ENCODE measurements around the gene UBE2E1.

Gene UBE2E1

DNA sequence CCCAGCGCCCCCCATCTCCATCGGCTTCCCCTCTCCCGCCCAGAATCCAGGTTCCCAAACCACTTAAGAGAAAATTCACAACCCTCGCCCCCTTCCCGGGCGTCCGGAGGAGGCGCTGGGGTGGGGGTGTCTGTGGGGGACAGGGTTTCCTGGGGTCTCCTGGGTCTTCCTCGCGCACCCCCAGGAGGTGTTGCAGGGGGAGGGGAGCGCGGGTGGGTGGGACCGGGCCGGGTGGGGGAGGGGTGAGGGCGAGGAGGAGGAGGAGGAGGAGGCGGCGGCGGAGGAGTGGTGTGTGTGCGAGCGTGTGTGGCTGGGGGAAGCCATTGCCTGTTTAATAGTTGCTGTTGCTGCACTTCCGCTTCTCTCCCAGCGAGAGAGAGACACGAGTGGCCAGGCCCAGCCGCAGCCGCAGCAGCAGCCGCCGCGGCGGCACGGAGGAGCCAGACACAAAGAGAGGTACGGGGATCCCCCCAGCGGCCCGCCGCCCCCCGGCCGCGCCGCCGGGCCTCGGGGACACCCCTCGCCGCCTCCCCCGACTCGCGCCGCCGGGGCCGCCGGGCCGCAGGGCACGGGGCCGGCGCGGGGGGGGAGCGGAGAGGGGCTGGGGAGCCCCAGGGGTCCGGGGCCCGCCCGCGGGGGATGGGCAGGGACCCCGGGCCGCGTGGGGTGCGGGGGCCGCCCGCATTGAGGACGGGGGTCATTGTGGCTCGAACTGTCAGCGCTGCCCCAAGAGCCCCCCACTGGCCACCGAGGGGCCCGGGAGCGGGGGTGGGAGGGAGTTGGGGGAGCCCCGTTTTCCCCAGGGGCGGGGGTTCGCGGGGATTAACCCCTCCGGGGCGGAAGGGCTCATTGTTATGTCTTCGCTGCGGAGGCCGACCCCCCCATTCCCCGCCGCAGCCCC is at the start of gene UBE2E1:
UBE2E1 (plus strand) TSS at position 323 of the 901 bp plus-strand sequence. CDS start 1,315 bp downstream, outside the sequence.
- H3K4me1 Mint-ChIP-seq, result peaks cover 45% of the 10 kb centered on the region
- peaks cover 11% of the 10 kb centered on the region for H3K36me3 Mint-ChIP-seq (ENCODE audit: low read depth)
- H3K4me3 Mint-ChIP-seq, result peak within 1 kb of the TSS; percentile 85
- ATAC-seq, result peak; percentile 60
- H3K27me3 Mint-ChIP-seq, result peaks cover 10% of the 10 kb centered on the region
- H3K9me3 Mint-ChIP-seq, result no peaks in the 10 kb centered on the region
- peak; percentile 67 for DNase-seq
- H3K27ac Mint-ChIP-seq, result peak within 1 kb of the TSS; percentile 89

DNA sequence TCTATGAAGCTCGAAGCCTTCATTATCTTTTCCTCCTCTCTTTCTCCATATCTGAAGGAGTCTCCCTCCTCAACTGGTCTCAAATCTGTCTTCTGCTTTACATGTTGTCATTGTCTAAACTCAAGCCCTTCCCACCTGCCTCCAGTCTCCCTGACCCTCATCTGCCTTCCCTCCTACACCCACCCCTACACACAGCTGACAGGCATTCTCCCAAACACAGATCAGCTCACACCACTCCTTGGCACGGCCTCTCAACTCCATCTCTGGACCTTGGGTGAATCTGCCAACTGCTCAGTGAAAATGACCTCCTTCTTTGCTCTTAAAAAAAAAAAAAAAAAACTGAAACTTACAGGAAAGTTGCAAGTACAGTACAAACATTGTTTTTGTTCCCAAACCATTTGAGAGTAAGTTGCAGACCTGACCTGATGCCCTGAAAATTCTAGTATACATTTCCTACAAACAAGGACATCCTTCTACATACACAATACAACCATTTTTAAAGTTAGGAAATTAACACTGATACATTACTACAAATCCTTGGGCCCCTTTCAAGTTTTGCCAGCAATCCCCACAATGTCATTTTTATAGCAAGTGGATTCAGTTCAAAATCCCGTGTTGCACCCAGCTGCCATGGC is 49.4 kb upstream of the UBE2E1 start:
- H3K27me3 Mint-ChIP-seq, result peaks cover 3% of the 10 kb centered on the region
- ATAC-seq (no peak), DNase-seq (no peak)
- H3K36me3 Mint-ChIP-seq (ENCODE audit: low read depth), result no peaks in the 10 kb centered on the region
- no peaks in the 10 kb centered on the region for H3K9me3 Mint-ChIP-seq
- H3K4me3 Mint-ChIP-seq, result no peak overlapping the region
- peaks cover 17% of the 10 kb centered on the region for H3K4me1 Mint-ChIP-seq
- no peak overlapping the region for H3K27ac Mint-ChIP-seq

DNA sequence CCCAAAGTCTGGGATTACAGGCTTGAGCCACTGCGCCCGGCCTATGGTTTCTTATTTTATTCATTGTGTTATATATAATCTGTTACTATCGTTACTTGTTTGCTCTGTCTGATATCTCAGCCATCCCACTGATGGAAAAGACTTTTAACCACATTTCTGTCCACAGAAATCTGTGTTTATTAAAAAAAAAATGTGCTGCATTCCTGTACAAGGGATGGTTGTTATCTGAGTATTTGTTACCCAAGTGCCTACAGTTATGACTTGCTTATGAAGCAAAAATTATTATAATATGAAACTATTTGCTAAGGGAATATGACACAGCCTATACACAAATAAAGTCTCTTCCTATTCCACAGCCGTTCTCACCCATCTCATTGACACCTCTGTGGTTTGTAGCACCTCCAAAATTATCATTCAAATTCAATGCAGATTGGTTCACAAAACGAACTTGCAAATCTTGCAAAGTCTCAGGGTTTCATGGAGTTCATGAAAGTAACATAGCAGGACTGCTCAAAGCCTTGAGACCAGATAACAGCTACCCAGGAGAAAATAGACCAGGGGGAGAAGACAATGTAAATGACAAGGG is 47.4 kb upstream of the UBE2E1 start:
- ATAC-seq (no peak), DNase-seq (no peak)
- Mint-ChIP-seq H3K4me3 (no peak overlapping the region), H3K27me3 (peaks cover 3% of the 10 kb centered on the region), H3K27ac (no peak overlapping the region), H3K36me3 (ENCODE audit: low read depth) (no peaks in the 10 kb centered on the region), H3K4me1 (peaks cover 35% of the 10 kb centered on the region), H3K9me3 (no peaks in the 10 kb centered on the region)

DNA sequence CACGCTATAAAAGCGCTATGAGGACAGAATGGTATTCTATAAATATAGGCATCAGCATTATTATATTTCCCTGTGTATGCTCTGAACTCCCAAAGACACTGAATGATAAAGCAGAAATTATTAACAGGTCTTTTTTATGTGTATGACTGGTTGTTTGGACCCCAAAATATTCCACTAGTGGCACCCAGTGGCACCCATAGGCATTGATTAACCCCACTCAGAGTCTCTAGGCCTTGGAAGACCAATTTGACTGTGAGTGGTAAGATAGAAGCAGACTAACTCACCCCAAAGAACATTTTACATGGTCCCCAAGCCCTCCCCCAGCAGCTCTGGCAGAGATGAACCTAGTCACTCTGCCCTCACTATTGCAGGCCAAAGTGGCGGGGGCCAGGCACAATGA is 45.4 kb upstream of the UBE2E1 start:
- Mint-ChIP-seq H3K27ac (no peak overlapping the region), H3K4me1 (peaks cover 35% of the 10 kb centered on the region), H3K4me3 (no peak overlapping the region), H3K9me3 (no peaks in the 10 kb centered on the region), H3K27me3 (peaks cover 3% of the 10 kb centered on the region), H3K36me3 (ENCODE audit: low read depth) (no peaks in the 10 kb centered on the region)
- ATAC-seq (no peak), DNase-seq (peak; percentile 5)

DNA sequence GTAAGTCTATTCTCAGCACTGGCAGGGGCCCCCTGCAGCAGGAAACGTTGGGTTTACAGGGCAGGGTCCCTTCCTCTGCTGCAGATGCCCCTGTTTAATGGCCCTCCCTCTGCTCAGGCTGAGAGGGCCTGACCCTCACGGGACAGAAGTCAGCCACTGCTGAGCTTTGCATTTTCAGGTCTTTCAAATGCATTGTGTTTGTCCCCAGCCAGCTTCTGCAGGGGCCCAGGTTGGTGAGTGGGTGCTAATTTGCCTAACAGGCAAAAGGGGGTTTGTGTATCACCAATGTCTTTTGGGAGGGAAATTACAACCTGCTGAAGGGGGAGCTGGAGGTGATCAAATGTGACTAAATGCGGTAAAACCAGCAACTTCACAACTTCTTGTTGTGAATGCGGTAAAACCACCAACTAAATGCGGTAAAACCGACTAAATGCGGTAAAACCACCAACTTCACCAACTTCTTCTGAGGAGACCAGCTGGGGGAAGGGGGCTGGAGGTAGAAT is 44.8 kb upstream of the UBE2E1 start:
- H3K4me1 Mint-ChIP-seq, result peaks cover 35% of the 10 kb centered on the region
- peak overlapping the region; percentile 60 for H3K27ac Mint-ChIP-seq
- H3K4me3 Mint-ChIP-seq, result peak overlapping the region; percentile 11
- peaks cover 3% of the 10 kb centered on the region for H3K27me3 Mint-ChIP-seq
- peak; percentile 79 for ATAC-seq
- peak; percentile 22 for DNase-seq
- no peaks in the 10 kb centered on the region for H3K9me3 Mint-ChIP-seq
- H3K36me3 Mint-ChIP-seq (ENCODE audit: low read depth), result no peaks in the 10 kb centered on the region

DNA sequence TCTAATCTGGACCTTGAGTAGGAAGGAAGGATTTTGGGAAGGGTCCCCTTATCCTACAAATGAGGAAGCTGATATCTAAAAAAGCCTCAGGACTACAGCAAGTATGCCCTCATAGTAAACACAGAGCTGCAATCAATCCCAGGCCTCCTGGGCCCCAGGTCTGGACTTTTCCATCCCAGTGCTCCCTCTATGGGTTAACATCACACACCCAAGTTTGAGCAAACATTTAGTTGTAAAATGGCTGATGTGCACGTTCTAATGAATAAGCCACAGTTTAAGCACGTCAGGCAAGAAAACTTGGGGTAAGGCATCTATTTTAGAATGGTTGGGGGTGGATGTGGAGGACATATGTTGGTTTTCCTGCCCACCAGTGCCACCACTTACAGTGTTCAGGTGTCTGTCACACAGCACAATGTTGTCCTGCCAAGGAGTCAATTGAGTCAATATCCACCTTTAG is 44.3 kb upstream of the UBE2E1 start:
- ATAC-seq, result peak; percentile 39
- H3K9me3 Mint-ChIP-seq, result no peaks in the 10 kb centered on the region

DNA sequence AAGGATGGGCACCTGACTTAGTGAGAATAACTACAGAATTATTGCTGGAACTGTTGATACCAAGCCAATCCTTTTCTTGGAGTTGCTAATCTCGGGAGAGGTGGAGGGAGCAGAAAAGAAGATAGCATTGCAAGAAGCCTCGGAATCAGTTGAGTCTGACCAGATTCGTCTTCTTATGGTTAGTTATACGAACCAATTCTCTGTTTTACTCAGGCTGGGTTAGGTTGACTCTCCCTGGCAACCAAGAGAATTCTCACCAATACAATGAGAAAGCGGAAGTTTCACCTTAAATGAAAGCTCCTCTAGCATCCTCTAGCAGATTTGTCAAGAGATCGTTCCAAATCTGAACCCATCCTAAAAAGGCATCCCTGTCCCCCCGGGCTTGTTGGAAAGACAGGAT is 43.5 kb upstream of the UBE2E1 start:
- ATAC-seq, result peak; percentile 44
- DNase-seq, result no peak
- H3K27me3 Mint-ChIP-seq, result peaks cover 3% of the 10 kb centered on the region
- H3K9me3 Mint-ChIP-seq, result no peaks in the 10 kb centered on the region
- H3K4me1 Mint-ChIP-seq, result peaks cover 35% of the 10 kb centered on the region
- no peaks in the 10 kb centered on the region for H3K36me3 Mint-ChIP-seq (ENCODE audit: low read depth)
- no peak overlapping the region for H3K27ac Mint-ChIP-seq
- H3K4me3 Mint-ChIP-seq, result peak overlapping the region; percentile 2

More for the DNA sequence above, 44.3 kb upstream of the UBE2E1 start:
- Mint-ChIP-seq H3K4me3 (no peak overlapping the region), H3K36me3 (ENCODE audit: low read depth) (no peaks in the 10 kb centered on the region), H3K27me3 (peaks cover 3% of the 10 kb centered on the region), H3K4me1 (peaks cover 35% of the 10 kb centered on the region), H3K27ac (peak overlapping the region; percentile 60)
- no peak for DNase-seq

DNA sequence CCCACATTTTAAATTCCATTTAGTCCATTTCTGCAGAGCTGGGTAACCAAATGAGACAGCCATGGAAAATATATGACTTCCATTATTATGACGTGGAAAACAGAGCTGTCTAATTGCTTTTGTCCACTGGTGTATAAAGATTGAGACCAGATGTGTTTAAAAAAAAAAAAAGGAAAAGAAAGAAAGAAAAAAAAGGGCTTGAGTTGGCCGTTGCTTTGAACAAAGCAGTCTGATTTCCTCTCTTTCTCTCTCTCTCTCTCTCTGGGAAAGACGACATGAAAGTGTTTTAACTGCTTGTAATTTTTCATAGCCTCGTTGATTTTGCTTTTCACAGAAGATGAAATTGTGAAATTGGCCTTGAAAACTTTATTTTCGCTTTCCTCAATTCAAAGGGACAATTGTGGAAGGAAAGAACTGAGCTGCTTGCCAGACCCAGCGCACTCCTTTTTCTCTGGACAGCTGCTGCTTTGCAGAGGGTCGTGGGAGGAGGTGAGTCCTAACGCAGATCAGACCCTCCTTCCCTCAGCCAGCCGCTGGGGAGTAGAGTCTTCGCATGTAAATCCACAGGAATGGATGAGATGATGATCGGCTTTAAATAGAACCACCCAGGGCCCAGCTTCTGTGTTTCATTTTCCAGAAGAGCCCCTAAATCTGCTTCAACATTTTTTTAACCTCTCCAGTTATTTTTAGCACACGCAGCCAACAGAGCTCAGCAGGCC is 42.8 kb upstream of the UBE2E1 start:
- Mint-ChIP-seq H3K9me3 (no peaks in the 10 kb centered on the region), H3K36me3 (ENCODE audit: low read depth) (no peaks in the 10 kb centered on the region), H3K27ac (no peak overlapping the region), H3K4me3 (peak overlapping the region; percentile 2), H3K4me1 (peaks cover 35% of the 10 kb centered on the region), H3K27me3 (peaks cover 3% of the 10 kb centered on the region)
- no peak for ATAC-seq
- DNase-seq, result no peak

DNA sequence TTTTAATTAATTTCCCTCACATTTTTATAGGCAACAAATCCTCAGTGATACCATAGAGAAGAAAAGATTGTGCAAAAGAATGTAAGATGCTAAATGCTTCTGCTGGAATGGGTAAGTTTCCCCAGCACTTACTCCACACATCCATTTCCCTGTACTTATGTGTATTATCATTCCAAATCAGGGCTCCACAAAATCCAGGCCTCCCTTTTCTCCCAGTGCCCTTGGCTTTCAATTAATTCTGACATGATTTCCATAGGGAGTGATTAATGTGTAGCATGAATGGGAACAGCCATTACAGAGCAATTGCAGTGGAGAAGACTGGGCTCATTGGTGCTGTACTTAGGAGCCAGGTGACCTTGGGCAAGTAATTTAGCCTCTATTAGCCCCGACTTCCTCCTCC is 41.3 kb upstream of the UBE2E1 start:
- H3K27me3 Mint-ChIP-seq, result peaks cover 2% of the 10 kb centered on the region
- ATAC-seq (no peak), DNase-seq (no peak)
- peaks cover 32% of the 10 kb centered on the region for H3K4me1 Mint-ChIP-seq
- no peak overlapping the region for H3K4me3 Mint-ChIP-seq
- no peaks in the 10 kb centered on the region for H3K36me3 Mint-ChIP-seq (ENCODE audit: low read depth)
- no peak overlapping the region for H3K27ac Mint-ChIP-seq
- H3K9me3 Mint-ChIP-seq, result no peaks in the 10 kb centered on the region

DNA sequence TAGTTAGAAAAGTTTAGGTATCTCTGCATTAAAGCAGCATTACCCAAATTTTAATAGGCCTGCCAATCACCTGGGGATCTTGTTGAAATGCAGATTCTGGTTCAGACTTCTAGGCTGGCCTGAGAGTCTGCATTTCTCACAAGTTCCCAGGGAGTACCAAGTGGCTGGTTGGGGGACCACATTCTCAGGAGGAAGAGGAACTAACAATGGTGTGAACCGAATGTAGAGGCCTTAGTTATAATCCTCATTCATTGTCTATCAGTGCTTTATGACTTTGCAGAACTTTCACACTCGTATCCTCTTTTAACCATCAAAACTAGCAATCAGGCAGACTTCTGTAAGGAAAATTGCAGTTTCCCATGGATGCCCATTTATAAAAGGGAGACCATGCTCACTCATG is 38.2 kb upstream of the UBE2E1 start:
- Mint-ChIP-seq H3K4me1 (peaks cover 6% of the 10 kb centered on the region), H3K4me3 (no peak overlapping the region), H3K9me3 (no peaks in the 10 kb centered on the region), H3K27ac (no peak overlapping the region), H3K36me3 (ENCODE audit: low read depth) (no peaks in the 10 kb centered on the region), H3K27me3 (no peaks in the 10 kb centered on the region)
- ATAC-seq (no peak), DNase-seq (no peak)

DNA sequence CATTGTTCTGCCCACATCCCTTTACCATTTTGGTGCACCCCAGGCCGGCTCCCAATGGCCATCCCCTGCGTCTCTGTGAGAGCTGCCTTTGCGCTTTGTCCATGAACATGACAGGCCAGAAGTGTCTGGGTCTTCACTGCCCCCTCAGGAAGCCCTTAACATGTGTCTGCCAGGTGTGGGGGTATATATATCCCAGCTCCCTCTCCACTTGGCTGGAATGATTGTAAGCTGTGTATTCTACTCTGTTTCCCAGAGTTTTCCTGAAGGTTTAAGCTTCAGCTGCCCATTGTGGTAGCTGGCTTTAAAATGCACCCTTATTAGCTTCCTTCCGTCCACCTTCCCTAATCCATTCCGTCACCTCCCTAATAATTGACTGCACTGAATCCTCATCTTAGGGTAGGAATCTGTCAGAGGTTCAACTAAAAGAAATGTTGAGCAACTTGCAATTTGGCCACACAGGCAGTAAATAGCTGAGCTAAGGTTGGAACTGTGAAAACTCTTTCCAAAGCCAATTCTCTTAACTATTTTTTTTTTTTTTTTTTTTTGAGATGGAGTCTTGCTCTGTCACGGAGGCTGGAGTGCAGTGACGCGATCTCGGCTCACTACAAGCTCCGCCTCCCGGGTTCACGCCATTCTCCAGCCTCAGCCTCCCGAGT is 30.4 kb upstream of the UBE2E1 start:
- Mint-ChIP-seq H3K9me3 (no peaks in the 10 kb centered on the region), H3K4me3 (no peak overlapping the region), H3K36me3 (ENCODE audit: low read depth) (no peaks in the 10 kb centered on the region), H3K4me1 (no peaks in the 10 kb centered on the region), H3K27me3 (no peaks in the 10 kb centered on the region), H3K27ac (no peak overlapping the region)
- DNase-seq (no peak), ATAC-seq (no peak)

DNA sequence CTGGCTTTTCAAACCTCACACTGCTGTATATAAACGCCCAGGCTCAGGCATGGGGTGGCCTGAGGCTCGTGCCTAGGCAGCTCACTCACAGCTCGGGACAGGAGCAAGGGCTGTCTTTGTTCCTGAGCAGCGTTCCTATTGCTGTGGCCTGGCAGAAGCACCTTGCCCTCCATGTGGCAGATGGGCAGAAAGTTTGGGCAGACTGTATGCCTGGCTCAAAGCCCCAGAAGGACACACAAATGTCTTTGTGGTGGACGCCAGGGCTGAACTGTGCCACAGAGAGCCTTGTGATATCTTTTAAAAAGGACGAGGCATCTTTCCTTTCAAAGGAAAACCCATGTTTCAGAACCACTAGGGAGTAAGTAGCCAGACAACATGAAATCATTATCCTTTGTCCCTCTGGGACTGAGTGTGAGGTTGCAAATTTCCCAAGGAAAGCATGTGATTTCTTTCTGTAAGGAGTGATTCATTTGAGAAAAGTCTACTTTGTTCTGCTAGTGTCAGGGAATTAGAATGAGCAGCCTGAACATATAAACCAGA is 29.3 kb upstream of the UBE2E1 start:
- Mint-ChIP-seq H3K27ac (no peak overlapping the region), H3K27me3 (no peaks in the 10 kb centered on the region), H3K36me3 (ENCODE audit: low read depth) (no peaks in the 10 kb centered on the region), H3K4me3 (no peak overlapping the region), H3K4me1 (no peaks in the 10 kb centered on the region), H3K9me3 (no peaks in the 10 kb centered on the region)
- DNase-seq, result no peak
- ATAC-seq, result no peak

DNA sequence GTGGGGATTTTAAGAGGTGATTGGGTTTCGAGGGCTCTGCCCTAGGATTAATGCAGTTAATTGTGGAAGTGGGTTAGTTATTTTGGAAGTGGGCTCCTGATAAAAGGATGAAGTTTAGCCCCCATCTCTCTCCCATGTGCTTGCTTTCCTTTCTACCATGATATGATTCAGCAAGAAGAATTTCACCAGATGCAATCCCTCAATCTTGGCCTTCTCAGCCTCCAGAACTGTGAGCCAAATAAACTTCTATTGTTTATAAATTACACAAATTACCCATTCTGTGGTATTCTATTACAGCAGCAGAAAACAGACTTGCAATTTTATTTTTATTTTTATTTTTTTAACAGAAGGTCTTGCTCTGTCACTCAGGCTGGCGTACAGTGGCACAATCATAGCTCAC is 27.3 kb upstream of the UBE2E1 start:
- Mint-ChIP-seq H3K36me3 (ENCODE audit: low read depth) (no peaks in the 10 kb centered on the region), H3K4me1 (no peaks in the 10 kb centered on the region), H3K4me3 (no peak overlapping the region), H3K27me3 (peaks cover 9% of the 10 kb centered on the region), H3K27ac (no peak overlapping the region), H3K9me3 (no peaks in the 10 kb centered on the region)
- ATAC-seq, result no peak
- no peak for DNase-seq
